ENCODE results near the gene MLYCD.

Gene MLYCD

DNA sequence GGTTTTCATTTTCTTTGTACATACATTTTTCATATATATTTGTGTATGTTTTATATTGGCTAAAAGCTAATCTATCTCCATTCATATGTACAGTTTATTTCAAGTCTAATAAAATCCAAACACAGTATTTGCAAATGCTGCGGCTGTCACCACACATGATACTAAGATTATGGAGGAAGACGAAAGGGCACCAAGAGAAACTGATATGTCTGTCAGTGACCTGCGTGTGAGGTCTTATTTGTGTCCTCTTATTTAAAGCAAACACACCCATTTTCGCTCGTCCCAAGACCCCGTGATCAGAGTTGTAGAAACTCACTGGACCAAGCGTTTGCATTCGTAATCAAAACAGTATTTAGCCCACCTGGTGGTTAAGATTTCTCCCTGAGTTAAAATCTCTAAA is 8.2 kb downstream of the MLYCD start:
- CTCF ChIA-PET, result no interaction called here
- TF ChIP-seq ZNF211 (tag by site-specific recombination; IDR thresholded peaks at IDR 0.05; ENCODE audit: low read depth), result no peak
- no peak for TF ChIP-seq WT1 (tag by site-specific recombination; IDR thresholded peaks at IDR 0.05)
- no peak for TF ChIP-seq YY2 (tag by site-specific recombination; IDR thresholded peaks at IDR 0.05)
- no peak for TF ChIP-seq ZNF2 (tag by site-specific recombination; IDR thresholded peaks at IDR 0.05)
- TF ChIP-seq TCF7L2 (IDR thresholded peaks at IDR 0.05; ENCODE audit: borderline replicate concordance, low read depth, low read length), result no peak
- TF ChIP-seq ZBTB6 (tag by site-specific recombination; IDR thresholded peaks at IDR 0.05), result no peak
- TF ChIP-seq KLF10 (tag by site-specific recombination; IDR thresholded peaks at IDR 0.05), result no peak
- no peak for TF ChIP-seq ZFP3 (tag by site-specific recombination; IDR thresholded peaks at IDR 0.05; ENCODE audit: low read depth)
- TF ChIP-seq ZNF473 (tag by site-specific recombination; IDR thresholded peaks at IDR 0.05), result no peak
- TF ChIP-seq, protein P1, sequence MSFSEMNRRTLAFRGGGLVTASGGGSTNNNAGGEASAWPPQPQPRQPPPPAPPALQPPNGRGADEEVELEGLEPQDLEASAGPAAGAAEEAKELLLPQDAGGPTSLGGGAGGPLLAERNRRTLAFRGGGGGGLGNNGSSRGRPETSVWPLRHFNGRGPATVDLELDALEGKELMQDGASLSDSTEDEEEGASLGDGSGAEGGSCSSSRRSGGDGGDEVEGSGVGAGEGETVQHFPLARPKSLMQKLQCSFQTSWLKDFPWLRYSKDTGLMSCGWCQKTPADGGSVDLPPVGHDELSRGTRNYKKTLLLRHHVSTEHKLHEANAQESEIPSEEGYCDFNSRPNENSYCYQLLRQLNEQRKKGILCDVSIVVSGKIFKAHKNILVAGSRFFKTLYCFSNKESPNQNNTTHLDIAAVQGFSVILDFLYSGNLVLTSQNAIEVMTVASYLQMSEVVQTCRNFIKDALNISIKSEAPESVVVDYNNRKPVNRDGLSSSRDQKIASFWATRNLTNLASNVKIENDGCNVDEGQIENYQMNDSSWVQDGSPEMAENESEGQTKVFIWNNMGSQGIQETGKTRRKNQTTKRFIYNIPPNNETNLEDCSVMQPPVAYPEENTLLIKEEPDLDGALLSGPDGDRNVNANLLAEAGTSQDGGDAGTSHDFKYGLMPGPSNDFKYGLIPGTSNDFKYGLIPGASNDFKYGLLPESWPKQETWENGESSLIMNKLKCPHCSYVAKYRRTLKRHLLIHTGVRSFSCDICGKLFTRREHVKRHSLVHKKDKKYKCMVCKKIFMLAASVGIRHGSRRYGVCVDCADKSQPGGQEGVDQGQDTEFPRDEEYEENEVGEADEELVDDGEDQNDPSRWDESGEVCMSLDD (tag by site-specific recombination; IDR thresholded peaks at IDR 0.05), result no peak
- TF ChIP-seq ZSCAN30 (tag by site-specific recombination; IDR thresholded peaks at IDR 0.05), result no peak
- TF ChIP-seq ZNF184 (tag by site-specific recombination; IDR thresholded peaks at IDR 0.05), result no peak
- no peak for TF ChIP-seq ZNF596 (tag by site-specific recombination; IDR thresholded peaks at IDR 0.05)
- H3K27ac ChIP-seq (ENCODE audit: extremely low read depth, low read depth, low read length), result no peak overlapping the region
- no peaks in the 10 kb centered on the region for H3K9me3 ChIP-seq (ENCODE audit: control insufficient read depth, insufficient read depth, low read depth, low read length)
- no peak overlapping the region for H3K4me3 ChIP-seq (ENCODE audit: low read depth, low read length)
- peaks cover 0 to 37% of the 10 kb centered on the region in 2 experiments; a peak in 2 of 3 replicates for H3K36me3 ChIP-seq (ENCODE audit: control insufficient read depth in 2 of 2, insufficient read depth in 1 of 2, low read length in 2 of 2)
- H3K4me1 ChIP-seq (ENCODE audit: control insufficient read depth, insufficient read depth, low read length), result no peaks in the 10 kb centered on the region
- POLR2A ChIA-PET, result interaction anchor here (1.1 kb wide), 1 partner anchor 20 kb away, joined by 3 read pairs; no protein-coding TSS in a partner anchor

- ChIA-PET CTCF (no interaction called here), POLR2A (no interaction called here)
- no peak overlapping the region for H3K4me3 ChIP-seq (ENCODE audit: low read depth, low read length)
- H3K27ac ChIP-seq (ENCODE audit: extremely low read depth, low read depth, low read length), result no peak overlapping the region
- peaks cover 0 to 43% of the 10 kb centered on the region in 2 experiments; a peak in 2 of 3 replicates for H3K36me3 ChIP-seq (ENCODE audit: control insufficient read depth in 2 of 2, insufficient read depth in 1 of 2, low read length in 2 of 2)
- H3K9me3 ChIP-seq (ENCODE audit: control insufficient read depth, insufficient read depth, low read depth, low read length), result no peaks in the 10 kb centered on the region
- no peaks in the 10 kb centered on the region for H3K4me1 ChIP-seq (ENCODE audit: control insufficient read depth, insufficient read depth, low read length)
- no peak for TF ChIP-seq ZIC2 (tag by site-specific recombination; IDR thresholded peaks at IDR 0.05)
- no peak for TF ChIP-seq ZNF561 (tag by site-specific recombination; IDR thresholded peaks at IDR 0.05; ENCODE audit: borderline replicate concordance)
- TF ChIP-seq ZNF112 (tag by site-specific recombination; IDR thresholded peaks at IDR 0.05), result no peak
- TF ChIP-seq ZNF341 (tag by site-specific recombination; IDR thresholded peaks at IDR 0.05; ENCODE audit: low read depth), result no peak
- no peak for TF ChIP-seq ZSCAN5A (tag by site-specific recombination; IDR thresholded peaks at IDR 0.05)
- no peak for TF ChIP-seq ZNF302 (tag by site-specific recombination; IDR thresholded peaks at IDR 0.05; ENCODE audit: low read depth)
- no peak for TF ChIP-seq ZNF16 (tag by site-specific recombination; IDR thresholded peaks at IDR 0.05; ENCODE audit: low read depth)
- no peak for TF ChIP-seq REST (tag by site-specific recombination; IDR thresholded peaks at IDR 0.05)
- TF ChIP-seq ZFHX2 (tag by site-specific recombination; conservative IDR thresholded peaks at IDR 0.05), result no peak
- TF ChIP-seq ZNF157 (tag by site-specific recombination; IDR thresholded peaks at IDR 0.05), result no peak
- TF ChIP-seq ZNF266 (tag by site-specific recombination; IDR thresholded peaks at IDR 0.05; ENCODE audit: low read depth), result no peak
- TF ChIP-seq ZNF596 (tag by site-specific recombination; IDR thresholded peaks at IDR 0.05), result no peak
- TF ChIP-seq ZSCAN30 (tag by site-specific recombination; IDR thresholded peaks at IDR 0.05), result no peak
- no peak for TF ChIP-seq ZNF510 (tag by site-specific recombination; IDR thresholded peaks at IDR 0.05; ENCODE audit: insufficient replicate concordance)
- no peak for TF ChIP-seq ZBTB7A (tag by site-specific recombination; IDR thresholded peaks at IDR 0.05; ENCODE audit: low read depth)
- TF ChIP-seq ZNF155 (tag by site-specific recombination; IDR thresholded peaks at IDR 0.05), result no peak
- no peak for TF ChIP-seq ZNF654 (tag by site-specific recombination; IDR thresholded peaks at IDR 0.05; ENCODE audit: low read depth)
Observed at GRCh38 chr16:83907631-83908250, 8.8 kb downstream of the MLYCD start.

Data from HEK293 (cell line).